NK-92 (cell line): ENCODE data around the gene C1orf159.

Experiments
- DNase-seq: peaks from one replicate; lab custom pipeline; 2025; ENCODE audit not compliant: unreplicated experiment; lab: John Stamatoyannopoulos, UW

C1orf159 gene

DNA sequence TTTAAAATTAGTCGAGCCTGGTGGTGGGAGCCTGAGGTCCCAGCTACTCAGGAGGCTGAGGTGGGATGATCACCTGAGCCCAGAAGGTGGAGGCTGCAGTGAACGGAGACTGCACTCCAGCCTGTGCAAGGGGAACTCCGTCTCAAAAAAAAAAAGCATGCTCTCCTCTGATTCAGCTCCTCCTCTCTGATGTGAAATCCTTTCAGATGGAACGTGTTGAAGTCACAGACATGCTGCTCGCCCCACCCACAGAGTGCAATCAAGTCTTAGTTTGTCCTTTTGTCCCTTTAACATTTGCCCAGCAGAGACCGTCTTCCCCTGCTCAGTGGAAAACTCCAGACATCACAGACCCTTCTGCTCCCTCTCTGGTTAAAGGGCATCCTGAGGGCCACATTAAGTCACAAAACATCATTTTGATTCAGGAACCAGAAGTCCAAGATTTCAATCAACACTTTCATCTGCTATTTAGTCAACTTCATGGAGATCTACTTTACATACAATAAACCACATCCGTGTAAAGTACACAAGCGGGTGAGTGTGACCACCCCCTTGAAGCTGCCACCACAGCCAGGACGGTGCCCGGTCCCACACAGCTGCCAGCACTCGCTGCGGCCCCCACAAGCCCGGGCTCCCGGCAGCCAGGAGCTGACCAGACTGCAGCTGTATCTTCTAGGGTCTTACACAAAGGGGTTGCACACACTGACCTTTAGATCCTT is 22.8 kb downstream of the C1orf159 start:
- DNase-seq, result no peak

GRCh38 chr1:1092149-1092855 is 23.6 kb downstream of the C1orf159 start:
- DNase-seq, result no peak

GRCh38 chr1:1091344-1092148 is 24.3 kb downstream of the C1orf159 start:
- DNase-seq, result no peak

- no peak for DNase-seq
Measured at GRCh38 chr1:1090424-1091343, 25.2 kb downstream of the C1orf159 start.

GRCh38 chr1:1089731-1090423 is 26.0 kb downstream of the C1orf159 start:
- no peak for DNase-seq

GRCh38 chr1:1088801-1089680 is 26.8 kb downstream of the C1orf159 start:
- no peak for DNase-seq

- DNase-seq, result no peak
Measured at GRCh38 chr1:1088029-1088800, 27.7 kb downstream of the C1orf159 start.

DNA sequence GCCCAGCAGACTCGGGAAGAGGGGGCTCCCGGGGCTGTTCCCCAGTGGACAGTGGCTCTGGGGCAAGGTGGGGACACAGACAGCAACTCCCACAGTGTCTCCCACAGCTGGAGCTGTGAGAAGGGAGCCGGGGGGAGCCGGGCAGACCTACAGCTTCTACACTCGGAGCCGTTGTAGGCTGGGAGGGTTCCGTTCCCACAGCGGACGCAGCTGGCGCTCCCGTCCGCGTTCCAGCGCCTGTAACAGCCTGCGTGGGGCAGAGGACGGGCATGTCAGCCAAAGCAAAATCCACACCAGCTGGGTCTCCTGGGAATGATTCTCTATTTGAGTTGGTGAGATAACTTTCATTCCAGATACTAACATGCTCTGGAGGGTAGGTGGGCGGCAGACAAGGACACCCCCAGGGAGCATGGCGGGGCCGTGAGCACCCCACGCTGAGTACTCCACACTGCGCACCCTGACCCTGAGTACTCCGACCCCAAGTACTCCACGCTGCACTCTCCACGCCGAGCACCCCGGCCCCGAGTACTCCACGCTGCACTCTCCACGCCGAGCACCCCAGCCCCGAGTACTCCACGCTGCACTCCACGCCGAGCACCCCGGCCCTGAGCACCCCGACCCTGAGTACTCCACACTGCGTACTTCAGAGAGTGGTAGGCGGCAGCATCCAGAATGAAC is 28.4 kb downstream of the C1orf159 start:
- no peak for DNase-seq

DNA sequence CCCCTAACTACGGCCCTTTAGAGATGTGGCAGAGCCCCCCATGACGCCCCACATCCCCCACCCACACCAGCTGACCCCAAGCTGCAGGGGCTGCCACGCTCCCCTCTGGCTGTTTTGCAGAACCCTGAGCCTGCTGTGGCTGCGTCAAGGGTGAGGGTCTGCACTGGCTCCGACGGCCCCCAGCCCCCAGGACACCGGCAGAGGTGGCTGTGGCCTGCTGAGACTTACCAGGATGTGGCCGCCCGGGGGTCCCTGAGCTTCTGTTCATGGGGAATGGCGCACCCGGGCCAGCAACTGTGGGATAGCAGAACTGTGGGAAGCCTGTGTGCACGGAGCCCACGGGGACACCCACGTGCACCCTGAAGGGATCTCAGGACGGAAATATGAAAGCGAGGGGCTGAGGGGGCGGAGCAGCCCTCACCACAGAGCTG is 29.0 kb downstream of the C1orf159 start:
- no peak for DNase-seq

- no peak for DNase-seq
Measured at GRCh38 chr1:1085911-1086841, 29.7 kb downstream of the C1orf159 start.

GRCh38 chr1:1085171-1085841 is 30.6 kb downstream of the C1orf159 start:
- DNase-seq, result no peak

DNA sequence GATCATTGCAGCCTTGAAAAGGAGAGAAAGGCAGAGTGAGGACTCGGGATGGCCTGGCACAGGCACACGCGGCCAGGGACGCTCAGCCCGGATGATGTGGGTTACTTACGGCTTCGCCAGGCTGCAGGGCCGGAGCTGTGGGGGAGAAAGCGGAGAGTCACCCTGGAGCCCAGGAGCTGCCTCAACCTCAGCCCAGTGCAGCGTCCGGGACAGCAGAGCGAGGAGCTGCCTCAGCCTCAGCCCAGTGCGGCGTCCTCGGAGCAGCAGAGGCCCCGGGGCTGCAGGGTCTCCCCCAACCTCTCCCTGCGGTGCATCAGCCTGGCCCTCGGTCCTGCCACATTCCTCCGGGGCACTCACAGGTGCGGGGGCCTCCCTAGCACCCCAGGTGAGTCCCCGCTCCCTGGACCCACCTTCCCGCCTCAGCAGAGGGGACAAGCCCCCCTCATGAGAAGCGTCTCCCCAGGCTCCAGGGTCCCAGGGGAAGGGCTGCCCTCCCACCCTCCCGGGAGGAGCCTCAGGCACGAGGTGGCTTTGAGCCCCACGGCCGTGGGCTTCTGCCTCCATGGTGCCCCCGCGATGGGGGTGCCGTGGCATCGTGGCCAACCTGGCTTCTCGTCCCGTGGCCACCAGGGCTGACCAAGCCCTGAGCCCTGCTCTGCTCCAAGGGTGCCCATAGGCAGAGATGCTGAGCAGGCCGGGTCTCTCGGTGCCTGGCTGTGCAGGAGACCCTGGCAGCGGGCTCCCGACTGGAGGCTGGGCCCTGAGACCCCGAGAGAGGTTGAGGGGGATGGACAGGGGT is 31.3 kb downstream of the C1orf159 start:
- no peak for DNase-seq

DNA sequence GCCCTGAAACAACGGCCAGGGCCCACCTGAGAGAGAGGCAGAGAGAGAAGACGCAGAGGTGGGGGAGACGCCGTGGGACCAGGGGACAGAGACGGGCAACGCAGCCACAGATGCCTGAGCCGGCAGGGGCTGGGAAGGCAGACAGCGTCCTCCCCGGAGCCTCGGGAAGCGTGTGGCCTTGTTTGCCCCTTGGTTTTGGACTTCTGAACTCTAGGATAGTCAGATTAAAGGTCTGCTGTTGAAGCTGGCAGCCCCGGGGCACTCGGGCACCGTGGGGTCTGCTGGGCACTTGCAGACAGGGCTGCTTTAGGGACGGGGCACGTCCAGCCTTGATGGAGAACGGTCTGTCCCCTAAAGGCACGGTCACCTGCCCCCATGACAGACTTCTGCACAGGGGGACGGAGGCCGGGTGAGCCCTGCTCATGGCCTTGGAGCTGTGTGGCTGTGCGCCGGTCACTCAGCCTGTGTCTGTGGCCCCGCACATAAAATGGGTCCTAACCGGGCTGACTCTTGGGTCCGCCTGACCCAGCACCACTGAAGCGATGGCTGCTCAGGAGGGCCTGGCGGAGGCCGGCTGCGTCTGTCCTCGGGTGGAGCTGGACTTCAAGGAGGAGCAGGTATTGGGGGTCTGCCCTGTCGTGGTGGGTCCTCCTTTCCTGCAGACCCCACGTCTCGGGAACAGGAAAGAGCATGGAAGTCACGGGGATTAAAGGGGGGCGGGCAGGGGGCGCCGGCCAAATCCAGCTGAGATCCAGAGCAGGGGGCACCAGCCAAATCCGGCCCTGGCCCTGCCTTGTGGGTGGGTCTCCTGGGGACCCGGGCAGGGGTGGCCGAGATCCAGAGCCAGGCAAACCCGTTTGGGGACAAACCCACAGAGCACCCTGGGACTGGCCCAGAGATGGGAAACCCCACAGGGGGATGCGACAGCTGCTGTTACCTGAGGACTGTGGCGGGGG is 32.2 kb downstream of the C1orf159 start:
- no peak for DNase-seq

DNA sequence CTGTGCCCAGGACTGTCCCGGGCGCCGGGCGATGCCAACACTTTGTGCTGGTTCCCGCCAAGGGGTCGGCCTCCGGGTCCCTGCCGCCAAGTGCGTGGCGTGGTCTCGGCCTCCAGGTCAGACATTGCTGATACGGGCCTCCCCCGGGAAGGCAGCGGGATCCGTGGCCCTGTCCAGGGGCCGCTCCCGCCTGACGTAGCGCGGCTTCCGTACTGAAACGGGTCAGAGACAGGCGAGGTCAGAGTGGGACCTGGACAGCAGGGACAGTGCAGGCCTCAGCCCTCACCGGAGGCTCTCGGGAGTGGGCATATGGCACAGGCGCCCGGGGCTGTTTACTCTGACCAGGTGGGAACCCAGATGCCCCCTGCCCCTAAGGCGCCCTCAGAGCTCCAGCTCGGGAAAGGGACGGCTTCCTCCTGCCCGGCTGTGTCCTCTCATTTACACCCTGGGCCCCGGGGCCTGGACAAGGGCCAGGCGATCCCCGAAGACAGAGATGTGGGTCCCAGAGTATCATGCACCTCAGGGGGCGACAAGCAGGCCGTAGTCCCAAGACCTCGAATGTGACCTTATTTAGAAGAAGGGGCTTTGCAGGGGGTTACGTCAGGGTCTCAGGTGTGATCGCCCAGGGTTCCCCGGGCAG is 33.0 kb downstream of the C1orf159 start:
- DNase-seq, result no peak
